ENCODE results near the gene USP3. TPM values are rescaled to one million over a fixed set of nuclear protein-coding genes. Genes with fewer than 3 reads are reported as not detected.

Gene USP3
- total and polyA plus RNA-seq, 4 donors: 8.5 to 25.4 (median 14.8) TPM

- Histone ChIP-seq H3K27ac (ENCODE audit: low read depth in 1 of 2, low read length in 2 of 2) (peak overlapping the region; percentile 98), H3K9ac (ENCODE audit: low read depth in 1 of 2, low read length in 2 of 2) (peak overlapping the region; percentile 87 to 96), H3K9me3 (ENCODE audit: control insufficient read depth in 4 of 4, low read length in 3 of 4) (no peaks in the 10 kb centered on the region), H3K4me3 (ENCODE audit: low read depth in 1 of 3, low read length in 3 of 3) (peak overlapping the region; percentile 61 to 97 (median 68)), H3K27me3 (ENCODE audit: control insufficient read depth in 4 of 4, insufficient read depth in 4 of 4, low read length in 3 of 4) (no peaks in the 10 kb centered on the region), H3K36me3 (ENCODE audit: control insufficient read depth in 4 of 4, insufficient read depth in 3 of 4, low read depth in 1 of 4, low read length in 3 of 4) (no peaks in the 10 kb centered on the region), H3K4me1 (ENCODE audit: control insufficient read depth in 4 of 4, insufficient read depth in 4 of 4, low read length in 3 of 4) (peaks cover 13 to 69% (median 48%) of the 10 kb centered on the region in 4 donors)
- DNase-seq (ENCODE audit: low spot score): peak; percentile 61
- TF ChIP-seq RAD21 (IDR thresholded peaks at IDR 0.05) (no peak), ATF3 (IDR thresholded peaks at IDR 0.05) (peak; percentile 22), MAX (IDR thresholded peaks at IDR 0.05) (no peak), EGR1 (IDR thresholded peaks at IDR 0.05; ENCODE audit: low read depth in 2 of 2) (peak; percentile 77 to 83), RXRA (IDR thresholded peaks at IDR 0.05) (no peak), JUND (IDR thresholded peaks at IDR 0.05) (peak; percentile 45 to 51), TAF1 (conservative IDR thresholded peaks at IDR 0.05) (peak; percentile 51)
- under 1% methylated on average over 28 of the region's 28 CpGs for WGBS
Measured at GRCh38 chr15:63503739-63504246, 600 bp upstream of the USP3 start.

- peaks cover 13 to 72% (median 50%) of the 10 kb centered on the region in 4 donors for H3K4me1 ChIP-seq (ENCODE audit: control insufficient read depth in 4 of 4, insufficient read depth in 4 of 4, low read length in 3 of 4)
Measured at GRCh38 chr15:63504979-63505841, 817 bp downstream of the USP3 start.

More at GRCh38 chr15:63504979-63505841, 817 bp downstream of the USP3 start:
- peak overlapping the region; percentile 85 to 97 (median 92) for H3K4me3 ChIP-seq (ENCODE audit: low read depth in 1 of 3, low read length in 3 of 3)
- H3K36me3 ChIP-seq (ENCODE audit: control insufficient read depth in 4 of 4, insufficient read depth in 3 of 4, low read depth in 1 of 4, low read length in 3 of 4): no peaks in the 10 kb centered on the region
- peak overlapping the region; percentile 94 to 97 for H3K9ac ChIP-seq (ENCODE audit: low read depth in 1 of 2, low read length in 2 of 2)
- peak overlapping the region; percentile 98 for H3K27ac ChIP-seq (ENCODE audit: low read depth in 1 of 2, low read length in 2 of 2)
- under 1% methylated on average over 79 of the region's 79 CpGs for WGBS
- H3K27me3 ChIP-seq (ENCODE audit: control insufficient read depth in 4 of 4, insufficient read depth in 4 of 4, low read length in 3 of 4): no peaks in the 10 kb centered on the region
- TF ChIP-seq RXRA (IDR thresholded peaks at IDR 0.05) (no peak), CTCF (IDR thresholded peaks at IDR 0.05; ENCODE audit: low read depth, low read length, missing input control) (peak; percentile 39), YY1 (IDR thresholded peaks at IDR 0.05) (peak; percentile 55), SP1 (IDR thresholded peaks at IDR 0.05) (peak; percentile 6), MAX (IDR thresholded peaks at IDR 0.05) (peak; percentile 28), HNF4A (conservative IDR thresholded peaks at IDR 0.05) (no peak), NR2F2 (IDR thresholded peaks at IDR 0.05) (no peak), GABPA (IDR thresholded peaks at IDR 0.05 in 1 of 2, conservative IDR thresholded peaks at IDR 0.05 in 1 of 2) (no peak), RAD21 (IDR thresholded peaks at IDR 0.05) (peak; percentile 44 to 58)
- peak; percentile 69 for DNase-seq (ENCODE audit: low spot score)
- H3K9me3 ChIP-seq (ENCODE audit: control insufficient read depth in 4 of 4, low read length in 3 of 4): no peaks in the 10 kb centered on the region

Measured in liver (tissue), 9 donors.